GM06990 (cell line): Measurements from ENCODE around the gene HMGB1.

ENCODE experiments used
- DNase-seq: peaks from one replicate; pipeline ENCODE4 v3.0.0-alpha.2; 2011; ENCODE audit not compliant: insufficient read length; ENCODE audit errors: extremely low read depth
- H3K27me3 ChIP-seq: replicated peaks from 2 replicates; pipeline ENCODE4 v1.6.0; 2011; ENCODE audit warnings: low read length; ENCODE audit not compliant: control insufficient read depth, insufficient read depth
- H3K36me3 ChIP-seq: 2 replicates; pipeline ENCODE4 v1.5.1; 2011; ENCODE audit warnings: low read length; ENCODE audit not compliant: control insufficient read depth, insufficient read depth
- H3K4me3 ChIP-seq: replicated peaks from 2 replicates; pipeline ENCODE4 v1.5.1; 2011; ENCODE audit warnings: low read depth, mild to moderate bottlenecking, control low read depth, low read length
- TF ChIP-seq, protein P1 (sequence below): IDR thresholded peaks from 2 replicates; pipeline ENCODE4 v1.5.1; 2011; ENCODE audit warnings: low read length, control low read depth, mild to moderate bottlenecking, inconsistent platforms; ENCODE audit not compliant: insufficient read depth, poor library complexity, severe bottlenecking

HMGB1 gene

GRCh38 chr13:30422054-30422839, 43.5 kb downstream of the HMGB1 start, which contains the start of gene UBE2L5:
TSS of gene UBE2L5 (plus strand) at chr13:30422493. CDS start at chr13:30427991, 5,498 bp downstream.
- Histone ChIP-seq H3K36me3 (no peaks in the 10 kb centered on the region), H3K4me3 (peak within 1 kb of the TSS; percentile 76), H3K27me3 (no peaks in the 10 kb centered on the region)
- TF ChIP-seq, protein P1, sequence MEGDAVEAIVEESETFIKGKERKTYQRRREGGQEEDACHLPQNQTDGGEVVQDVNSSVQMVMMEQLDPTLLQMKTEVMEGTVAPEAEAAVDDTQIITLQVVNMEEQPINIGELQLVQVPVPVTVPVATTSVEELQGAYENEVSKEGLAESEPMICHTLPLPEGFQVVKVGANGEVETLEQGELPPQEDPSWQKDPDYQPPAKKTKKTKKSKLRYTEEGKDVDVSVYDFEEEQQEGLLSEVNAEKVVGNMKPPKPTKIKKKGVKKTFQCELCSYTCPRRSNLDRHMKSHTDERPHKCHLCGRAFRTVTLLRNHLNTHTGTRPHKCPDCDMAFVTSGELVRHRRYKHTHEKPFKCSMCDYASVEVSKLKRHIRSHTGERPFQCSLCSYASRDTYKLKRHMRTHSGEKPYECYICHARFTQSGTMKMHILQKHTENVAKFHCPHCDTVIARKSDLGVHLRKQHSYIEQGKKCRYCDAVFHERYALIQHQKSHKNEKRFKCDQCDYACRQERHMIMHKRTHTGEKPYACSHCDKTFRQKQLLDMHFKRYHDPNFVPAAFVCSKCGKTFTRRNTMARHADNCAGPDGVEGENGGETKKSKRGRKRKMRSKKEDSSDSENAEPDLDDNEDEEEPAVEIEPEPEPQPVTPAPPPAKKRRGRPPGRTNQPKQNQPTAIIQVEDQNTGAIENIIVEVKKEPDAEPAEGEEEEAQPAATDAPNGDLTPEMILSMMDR: no peak
- DNase-seq: peak; percentile 84

- TF ChIP-seq, protein P1: no peak
- DNase-seq: peak; percentile 76
- Histone ChIP-seq H3K36me3 (no peaks in the 10 kb centered on the region), H3K4me3 (peak overlapping the region; percentile 76), H3K27me3 (no peaks in the 10 kb centered on the region)
Observed at GRCh38 chr13:30421093-30422053, 44.4 kb downstream of the HMGB1 start.

DNA sequence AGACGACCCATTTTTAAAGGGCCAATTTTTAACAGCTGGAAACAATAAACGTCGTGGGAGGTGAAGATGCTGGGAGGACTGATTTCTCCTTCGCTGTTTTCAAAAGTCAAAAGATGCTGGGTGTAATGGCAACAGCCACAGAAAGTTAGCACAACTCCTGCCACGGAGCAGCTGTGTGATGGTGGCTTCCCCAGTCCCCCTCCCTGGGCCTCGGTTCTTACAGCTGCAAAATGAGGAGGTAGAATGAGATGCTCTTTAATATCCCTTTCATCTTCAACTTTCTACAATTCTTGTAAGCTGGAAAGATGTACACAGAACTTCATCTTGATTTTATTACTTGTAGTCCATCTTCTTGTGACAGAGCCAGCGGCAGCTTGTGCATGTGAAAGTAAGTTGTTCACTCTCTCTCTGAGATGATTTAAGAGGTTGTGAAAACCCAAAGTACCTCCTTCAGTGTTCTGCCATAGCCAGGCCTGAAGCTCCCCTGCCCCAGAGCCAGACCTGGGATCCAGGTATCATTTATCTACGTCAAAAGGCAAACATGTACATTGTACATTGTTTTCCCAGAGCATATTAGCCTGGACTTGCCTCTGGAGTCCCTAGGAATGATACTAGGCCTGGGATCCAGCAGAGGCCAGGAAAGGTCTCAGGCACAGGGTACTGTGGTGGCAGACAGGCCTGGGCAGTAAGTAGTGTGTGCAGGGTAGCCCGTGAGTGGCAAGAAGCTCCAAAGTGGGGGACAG, 46.8 kb downstream of the HMGB1 start:
- Histone ChIP-seq H3K36me3 (no peaks in the 10 kb centered on the region), H3K4me3 (no peak overlapping the region), H3K27me3 (no peaks in the 10 kb centered on the region)
- no peak for DNase-seq
- TF ChIP-seq, protein P1: no peak

- no peak for DNase-seq
- TF ChIP-seq, protein P1: no peak
- Histone ChIP-seq H3K27me3 (no peaks in the 10 kb centered on the region), H3K4me3 (no peak overlapping the region), H3K36me3 (no peaks in the 10 kb centered on the region)
Observed at GRCh38 chr13:30418075-30418716, 47.5 kb downstream of the HMGB1 start.

DNA sequence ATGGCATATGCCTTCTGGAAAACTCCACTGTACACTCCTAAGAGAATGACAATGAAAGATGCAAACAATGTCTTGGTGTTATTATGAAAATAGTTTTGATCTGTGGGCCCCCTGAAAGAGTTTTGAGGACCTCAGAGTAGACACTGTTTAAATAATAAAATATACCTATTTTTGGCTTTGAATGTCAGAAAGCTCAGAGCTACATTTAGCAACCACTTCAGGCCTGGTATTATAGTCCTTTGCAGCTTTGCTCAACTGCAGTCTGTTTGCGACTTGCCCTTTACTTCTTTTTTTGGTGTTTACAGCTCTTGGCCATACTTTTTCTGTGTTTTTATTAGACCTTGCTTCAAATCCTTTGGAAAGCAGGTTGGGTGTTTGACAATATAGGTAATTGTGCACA, 49.3 kb downstream of the HMGB1 start:
- TF ChIP-seq, protein P1: no peak
- Histone ChIP-seq H3K27me3 (no peaks in the 10 kb centered on the region), H3K36me3 (no peaks in the 10 kb centered on the region), H3K4me3 (no peak overlapping the region)
- no peak for DNase-seq
